Astrocyte (in vitro differentiated cells and primary cell): ENCODE data around the gene RASGEF1C.

ENCODE experiments used
- EZH2 ChIP-seq: IDR thresholded peaks from 2 replicates; pipeline ENCODE4 v1.6.1; 2012; ENCODE audit warnings: mild to moderate bottlenecking, low read length, inconsistent platforms; ENCODE audit not compliant: insufficient read depth
- TF ChIP-seq, protein P1 (sequence below): IDR thresholded peaks from 2 replicates; pipeline ENCODE4 v1.5.1; 2011; ENCODE audit warnings: low read depth, mild to moderate bottlenecking, inconsistent platforms, low read length, moderate library complexity; ENCODE audit not compliant: insufficient read depth

DNA sequence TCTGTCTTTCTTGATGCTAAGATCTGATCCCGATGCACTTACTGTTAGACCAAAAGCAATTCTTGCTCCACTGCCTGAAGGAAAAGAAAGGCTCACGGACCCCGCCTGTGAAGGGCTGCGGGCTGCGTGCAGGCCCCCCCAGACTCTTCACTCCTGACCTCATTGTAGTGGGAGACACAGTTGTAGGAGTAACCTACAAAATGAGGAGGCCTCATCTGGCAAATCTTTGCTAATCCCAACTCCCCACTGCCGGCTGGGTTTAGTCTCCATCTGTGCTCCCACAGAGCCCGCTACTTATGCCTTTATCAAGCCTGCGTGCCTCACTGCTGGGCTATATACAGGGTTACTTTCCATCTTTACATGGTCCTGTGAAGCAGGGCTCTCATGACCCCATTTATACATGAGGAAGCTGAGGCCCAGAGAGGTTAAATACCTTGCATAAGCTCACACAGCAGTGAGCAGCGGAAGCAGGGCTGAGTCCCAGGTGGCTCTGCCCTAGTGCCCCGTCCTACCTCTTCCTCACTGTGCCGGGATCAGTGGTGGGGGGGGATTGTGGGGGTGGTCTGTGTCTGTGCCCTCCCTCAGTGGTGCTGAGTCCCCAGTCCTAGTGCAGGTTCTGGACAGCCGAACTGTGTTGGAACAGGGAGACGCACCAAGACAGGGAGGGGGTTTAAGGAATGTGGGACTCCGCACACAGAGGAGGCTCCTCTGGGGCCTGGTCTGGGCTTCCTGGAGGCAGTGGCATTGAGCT lies 93.5 kb downstream of the RASGEF1C start:
- TF ChIP-seq EZH2 = no peak
- TF ChIP-seq, protein P1, sequence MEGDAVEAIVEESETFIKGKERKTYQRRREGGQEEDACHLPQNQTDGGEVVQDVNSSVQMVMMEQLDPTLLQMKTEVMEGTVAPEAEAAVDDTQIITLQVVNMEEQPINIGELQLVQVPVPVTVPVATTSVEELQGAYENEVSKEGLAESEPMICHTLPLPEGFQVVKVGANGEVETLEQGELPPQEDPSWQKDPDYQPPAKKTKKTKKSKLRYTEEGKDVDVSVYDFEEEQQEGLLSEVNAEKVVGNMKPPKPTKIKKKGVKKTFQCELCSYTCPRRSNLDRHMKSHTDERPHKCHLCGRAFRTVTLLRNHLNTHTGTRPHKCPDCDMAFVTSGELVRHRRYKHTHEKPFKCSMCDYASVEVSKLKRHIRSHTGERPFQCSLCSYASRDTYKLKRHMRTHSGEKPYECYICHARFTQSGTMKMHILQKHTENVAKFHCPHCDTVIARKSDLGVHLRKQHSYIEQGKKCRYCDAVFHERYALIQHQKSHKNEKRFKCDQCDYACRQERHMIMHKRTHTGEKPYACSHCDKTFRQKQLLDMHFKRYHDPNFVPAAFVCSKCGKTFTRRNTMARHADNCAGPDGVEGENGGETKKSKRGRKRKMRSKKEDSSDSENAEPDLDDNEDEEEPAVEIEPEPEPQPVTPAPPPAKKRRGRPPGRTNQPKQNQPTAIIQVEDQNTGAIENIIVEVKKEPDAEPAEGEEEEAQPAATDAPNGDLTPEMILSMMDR = no peak
